Natural killer cell (primary cell): ENCODE results near the gene GAS2L2. TPM values are rescaled to one million over a fixed set of nuclear protein-coding genes. Genes with fewer than 3 reads are reported as not detected.

Experiments used
- ATAC-seq, 3 donors: fragments of 150-1000 bp in 2 of 3; fragments of 200-7000 bp in 1 of 3; cut with Tn5 transposase; 1 replicate in 1 of 3; 2 replicates in 2 of 3; pipeline ENCODE4 v1.10.0; 2021; ENCODE audit warnings: mild to moderate bottlenecking in 2 of 3, moderate library complexity in 2 of 3
- DNase-seq, 2 donors: peaks; one replicate each; pipeline versions ENCODE4 v3.0.0 to v3.0.0-alpha.2; 2013 to 2021; ENCODE audit warnings: mixed read lengths in 1 of 2
- H3K27ac ChIP-seq: one replicate; pipeline ENCODE4 v1.5.1; 2013; ENCODE audit warnings: mild to moderate bottlenecking, low read length
- H3K27me3 ChIP-seq: one replicate; pipeline ENCODE4 v1.6.1; 2013; ENCODE audit warnings: low read length; ENCODE audit not compliant: control insufficient read depth, insufficient read depth
- H3K36me3 ChIP-seq: one replicate; pipeline ENCODE4 v1.6.1; 2013; ENCODE audit warnings: low read length; ENCODE audit not compliant: control insufficient read depth, insufficient read depth
- H3K4me1 ChIP-seq: one replicate; pipeline ENCODE4 v1.6.1; 2013; ENCODE audit warnings: low read length; ENCODE audit not compliant: control insufficient read depth, insufficient read depth
- H3K4me3 ChIP-seq: one replicate; pipeline ENCODE4 v1.5.1; 2013; ENCODE audit warnings: low read length
- H3K9me3 ChIP-seq: one replicate; pipeline ENCODE4 v1.6.1; 2013; ENCODE audit warnings: low read length; ENCODE audit not compliant: control insufficient read depth, insufficient read depth
- H3K27ac Mint-ChIP-seq, 2 donors: one replicate each; pipeline ENCODE4 v1.8.0; 2022; ENCODE audit warnings: mild to moderate bottlenecking in 2 of 2, mixed read lengths in 2 of 2, moderate library complexity in 1 of 2
- H3K27me3 Mint-ChIP-seq, 2 donors: one replicate each; pipeline ENCODE4 v1.8.0; 2022; ENCODE audit warnings: low read depth in 2 of 2, mixed read lengths in 2 of 2
- H3K36me3 Mint-ChIP-seq: one replicate; pipeline ENCODE4 v1.8.0; 2022; ENCODE audit warnings: mixed read lengths
- H3K4me1 Mint-ChIP-seq, 2 donors: one replicate each; pipeline ENCODE4 v1.8.0; 2022; ENCODE audit warnings: mixed read lengths in 2 of 2
- H3K4me3 Mint-ChIP-seq: one replicate; pipeline ENCODE4 v1.8.0; 2022; ENCODE audit warnings: mild to moderate bottlenecking, moderate library complexity, mixed read lengths
- H3K9me3 Mint-ChIP-seq, 2 donors: one replicate each; pipeline ENCODE4 v1.8.0; 2022; ENCODE audit warnings: mixed read lengths in 2 of 2
- CTCF ChIP-seq: fragments of 200-600 bp; IDR thresholded peaks from one replicate; pipeline ENCODE4 v1.8.0; 2022; ENCODE audit warnings: antibody characterized with exemption
- WGBS: methylation state at CpG from one replicate; pipeline ENCODE4 v1.1.7; 2013; ENCODE audit warnings: missing lambda C conversion rate; ENCODE audit not compliant: insufficient coverage; 5-methylcytosine and 5-hydroxymethylcytosine counted together
- intact Hi-C: fragments of 100-400 bp; cut with micrococcal nuclease; formaldehyde crosslinking; loops from one replicate; pipeline ENCODE4 v1.14.2; 2022
- total RNA-seq, 4 donors: library from RNA; stranded (reverse); fragments of 120-200 nt in 1 of 4; gene quantifications; one replicate each; pipeline versions ENCODE4 v1.2.3 to v1.2.4, GENCODE V29; 2013 to 2022

Gene GAS2L2
- total RNA-seq, 3 donors from 2014 or later (not counting 1 experiment from before 2014, with no cell fraction given), result 0.23 TPM; not detected in 2

DNA sequence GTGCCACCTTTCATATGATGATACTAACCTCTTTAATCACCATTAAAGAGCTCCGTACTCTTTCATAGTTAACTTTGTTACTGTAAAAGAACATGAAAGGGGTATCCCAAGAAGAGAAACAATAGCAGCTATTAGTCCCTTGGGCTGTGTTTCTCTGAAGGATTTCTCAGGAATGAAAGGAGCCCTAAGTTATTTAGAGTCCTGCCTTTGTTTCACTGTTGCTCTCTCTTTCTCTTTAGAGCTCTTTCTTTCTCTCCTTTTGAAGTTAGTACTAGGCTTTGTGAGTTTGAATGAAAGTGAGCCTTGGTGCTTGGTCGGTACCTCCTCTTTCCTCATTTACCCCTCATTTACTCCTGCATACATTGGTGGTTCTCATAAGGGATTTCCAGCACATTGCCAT is 42.1 kb downstream of the GAS2L2 start:
- Histone ChIP-seq H3K27me3 (no peaks in the 10 kb centered on the region), H3K4me1 (no peaks in the 10 kb centered on the region), H3K27ac (no peak overlapping the region), H3K9me3 (no peaks in the 10 kb centered on the region), H3K36me3 (peaks cover 31% of the 10 kb centered on the region), H3K4me3 (no peak overlapping the region)
- Mint-ChIP-seq H3K9me3 (no peaks in the 10 kb centered on the region), H3K4me3 (no peak overlapping the region), H3K27ac (no peak overlapping the region), H3K27me3 (no peaks in the 10 kb centered on the region), H3K36me3 (peaks cover 11% of the 10 kb centered on the region), H3K4me1 (peaks cover 0 to 7% of the 10 kb centered on the region in 2 donors)
- intact Hi-C loops, result no loop called here
- no peak for TF ChIP-seq CTCF
- whole genome bisulfite sequencing, result 100% methylated on average over 2 of the region's 2 CpGs
- DNase-seq (no peak), ATAC-seq (no peak)

DNA sequence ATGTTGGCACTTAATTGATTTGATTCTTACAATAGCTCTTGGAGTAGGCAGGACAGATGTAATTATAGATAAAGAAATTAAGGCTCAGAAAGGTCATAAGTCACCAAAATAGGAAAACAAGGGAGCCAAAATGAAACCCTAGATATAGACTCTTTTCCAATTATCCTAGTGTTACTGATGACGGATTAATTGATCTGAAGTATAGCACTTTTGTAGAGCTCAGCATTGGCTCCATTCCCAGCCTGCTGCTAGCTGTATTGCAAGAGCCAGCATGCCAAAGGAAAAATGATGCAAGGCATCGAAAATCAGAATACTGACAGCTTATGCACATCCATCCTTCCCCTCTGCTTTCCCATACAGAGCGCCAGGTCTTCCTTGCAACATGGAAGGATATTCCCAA is 43.2 kb downstream of the GAS2L2 start:
- no peaks in the 10 kb centered on the region for H3K27me3 ChIP-seq
- ATAC-seq (no peak), DNase-seq (no peak)
- no peaks in the 10 kb centered on the region for H3K9me3 Mint-ChIP-seq
- H3K27ac ChIP-seq, result no peak overlapping the region
- H3K27ac Mint-ChIP-seq, result no peak overlapping the region
- peaks cover 28% of the 10 kb centered on the region for H3K36me3 ChIP-seq
- H3K4me1 ChIP-seq, result no peaks in the 10 kb centered on the region
- 100% methylated on average over 2 of the region's 3 CpGs for WGBS
- no peaks in the 10 kb centered on the region for H3K9me3 ChIP-seq
- no peak overlapping the region for H3K4me3 ChIP-seq
- peaks cover 0 to 11% of the 10 kb centered on the region in 2 donors for H3K4me1 Mint-ChIP-seq
- intact Hi-C loops, result no loop called here
- H3K4me3 Mint-ChIP-seq, result no peak overlapping the region
- no peaks in the 10 kb centered on the region for H3K27me3 Mint-ChIP-seq
- peaks cover 11% of the 10 kb centered on the region for H3K36me3 Mint-ChIP-seq
- no peak for TF ChIP-seq CTCF

GRCh38 chr17:35708951-35709350 is 44.1 kb downstream of the GAS2L2 start:
- Histone ChIP-seq H3K36me3 (peaks cover 23% of the 10 kb centered on the region), H3K27ac (no peak overlapping the region), H3K4me3 (no peak overlapping the region), H3K27me3 (no peaks in the 10 kb centered on the region), H3K9me3 (no peaks in the 10 kb centered on the region), H3K4me1 (no peaks in the 10 kb centered on the region)
- Mint-ChIP-seq H3K27ac (peak overlapping the region in 1 of 2 donors; percentile 42), H3K27me3 (no peaks in the 10 kb centered on the region), H3K36me3 (peaks cover 11% of the 10 kb centered on the region), H3K9me3 (no peaks in the 10 kb centered on the region), H3K4me3 (no peak overlapping the region), H3K4me1 (peaks cover 0 to 18% of the 10 kb centered on the region in 2 donors)
- 10% methylated on average over 2 of the region's 3 CpGs for WGBS
- intact Hi-C loops, result no loop called here
- no peak for TF ChIP-seq CTCF
- DNase-seq (no peak), ATAC-seq (no peak)

- DNase-seq (no peak), ATAC-seq (no peak)
- Mint-ChIP-seq H3K4me3 (no peak overlapping the region), H3K4me1 (peaks cover 0 to 18% of the 10 kb centered on the region in 2 donors), H3K9me3 (no peaks in the 10 kb centered on the region), H3K27me3 (no peaks in the 10 kb centered on the region), H3K36me3 (peaks cover 11% of the 10 kb centered on the region), H3K27ac (no peak overlapping the region)
- Histone ChIP-seq H3K9me3 (no peaks in the 10 kb centered on the region), H3K4me1 (no peaks in the 10 kb centered on the region), H3K27ac (no peak overlapping the region), H3K27me3 (no peaks in the 10 kb centered on the region), H3K4me3 (no peak overlapping the region), H3K36me3 (peaks cover 23% of the 10 kb centered on the region)
- WGBS, result no CpG with 5 or more reads among the region's 3 CpGs
- intact Hi-C loops, result no loop called here
- TF ChIP-seq CTCF, result no peak
Measured at GRCh38 chr17:35708149-35708548, 44.9 kb downstream of the GAS2L2 start.
